ENCODE data around the gene NUP42. TPM values are rescaled to one million over a fixed set of nuclear protein-coding genes. Genes with fewer than 3 reads are reported as not detected.

NUP42 gene
- total RNA-seq, 1 experiment from 2014 or later = 38.6 TPM

DNA sequence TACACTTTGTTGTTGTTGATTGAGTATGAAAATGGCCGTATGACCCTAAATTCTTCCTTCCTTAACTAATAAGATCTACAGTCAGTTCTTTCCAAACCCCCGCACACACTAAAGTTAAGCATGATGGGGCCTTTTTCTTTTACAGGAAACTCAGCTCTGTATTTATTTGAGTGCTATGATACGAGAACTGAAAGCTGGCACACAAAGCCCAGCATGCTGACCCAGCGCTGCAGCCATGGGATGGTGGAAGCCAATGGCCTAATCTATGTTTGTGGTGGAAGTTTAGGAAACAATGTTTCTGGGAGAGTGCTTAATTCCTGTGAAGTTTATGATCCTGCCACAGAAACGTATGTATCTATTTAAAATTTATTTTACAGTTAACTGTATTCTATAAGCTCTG, 14.2 kb upstream of the NUP42 start:
- Histone ChIP-seq H3K4me1 (no peaks in the 10 kb centered on the region), H3K9me3 (no peaks in the 10 kb centered on the region), H3K36me3 (ENCODE audit: control insufficient read depth, insufficient read depth, low read length) (no peaks in the 10 kb centered on the region), H3K4me3 (ENCODE audit: low read depth, low read length) (no peak overlapping the region), H3K27me3 (replicated peaks; ENCODE audit: control insufficient read depth, insufficient read depth, low read length) (no peaks in the 10 kb centered on the region)
- Mint-ChIP-seq H3K4me1 (ENCODE audit: low read depth, unreplicated experiment) (no peaks in the 10 kb centered on the region), H3K27me3 (ENCODE audit: insufficient read depth, unreplicated experiment) (no peaks in the 10 kb centered on the region), H3K36me3 (ENCODE audit: insufficient read depth, unreplicated experiment) (no peaks in the 10 kb centered on the region), H3K4me3 (ENCODE audit: unreplicated experiment) (no peak overlapping the region), H3K9me3 (ENCODE audit: unreplicated experiment) (no peaks in the 10 kb centered on the region), H3K27ac (ENCODE audit: unreplicated experiment) (no peak overlapping the region)
- DNase-seq = no peak
- POLR2A ChIA-PET = no interaction called here
- no TSS peak for BruUV-seq (replicated peaks)
- CTCF ChIA-PET = no interaction called here
- TF ChIP-seq, protein P1, sequence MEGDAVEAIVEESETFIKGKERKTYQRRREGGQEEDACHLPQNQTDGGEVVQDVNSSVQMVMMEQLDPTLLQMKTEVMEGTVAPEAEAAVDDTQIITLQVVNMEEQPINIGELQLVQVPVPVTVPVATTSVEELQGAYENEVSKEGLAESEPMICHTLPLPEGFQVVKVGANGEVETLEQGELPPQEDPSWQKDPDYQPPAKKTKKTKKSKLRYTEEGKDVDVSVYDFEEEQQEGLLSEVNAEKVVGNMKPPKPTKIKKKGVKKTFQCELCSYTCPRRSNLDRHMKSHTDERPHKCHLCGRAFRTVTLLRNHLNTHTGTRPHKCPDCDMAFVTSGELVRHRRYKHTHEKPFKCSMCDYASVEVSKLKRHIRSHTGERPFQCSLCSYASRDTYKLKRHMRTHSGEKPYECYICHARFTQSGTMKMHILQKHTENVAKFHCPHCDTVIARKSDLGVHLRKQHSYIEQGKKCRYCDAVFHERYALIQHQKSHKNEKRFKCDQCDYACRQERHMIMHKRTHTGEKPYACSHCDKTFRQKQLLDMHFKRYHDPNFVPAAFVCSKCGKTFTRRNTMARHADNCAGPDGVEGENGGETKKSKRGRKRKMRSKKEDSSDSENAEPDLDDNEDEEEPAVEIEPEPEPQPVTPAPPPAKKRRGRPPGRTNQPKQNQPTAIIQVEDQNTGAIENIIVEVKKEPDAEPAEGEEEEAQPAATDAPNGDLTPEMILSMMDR (IDR thresholded peaks at IDR 0.05; ENCODE audit: insufficient read depth in 1 of 2, low read depth in 1 of 2, low read length in 1 of 2, severe bottlenecking in 1 of 2, unreplicated experiment in 1 of 2) = no peak
- intact Hi-C loops (cut with micrococcal nuclease; ENCODE audit: unreplicated experiment) = no loop called here

DNA sequence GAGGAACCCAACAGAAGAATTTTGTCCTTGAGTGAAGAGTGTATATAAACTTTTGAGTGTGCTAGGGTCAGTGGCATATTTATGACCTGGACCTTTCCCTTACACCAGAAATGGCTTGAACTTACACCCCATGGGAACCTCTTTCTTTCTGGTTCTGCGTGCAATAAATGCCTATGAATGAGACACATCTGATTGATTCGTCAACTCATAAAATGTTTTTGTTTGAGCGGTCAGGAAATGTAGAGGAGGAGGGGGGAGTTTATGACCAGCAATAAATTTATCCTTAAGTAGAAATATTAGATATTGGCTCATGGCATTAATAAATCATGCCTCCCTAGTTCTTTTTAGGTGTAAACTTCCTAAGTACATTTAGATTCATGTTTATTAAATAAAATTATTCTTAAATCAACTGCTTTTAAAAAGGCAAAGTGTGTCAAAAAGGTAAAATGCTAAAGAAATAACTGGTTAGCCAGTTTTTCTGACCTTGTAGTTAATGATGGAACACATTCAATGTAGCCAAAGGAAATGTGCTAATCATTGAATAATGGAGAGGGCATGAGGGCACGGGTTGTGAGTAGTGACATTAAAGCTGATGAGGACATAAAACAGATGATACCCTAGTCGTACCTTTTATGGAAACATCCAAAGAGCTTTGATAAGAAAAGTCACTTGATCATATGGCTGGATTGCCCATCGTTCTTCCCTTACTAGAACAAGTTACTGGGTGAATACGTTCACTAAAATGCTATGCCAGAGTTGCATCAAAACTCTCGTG, 13.6 kb upstream of the NUP42 start:
- ChIA-PET CTCF (no interaction called here), POLR2A (no interaction called here)
- no peaks in the 10 kb centered on the region for H3K27me3 Mint-ChIP-seq (ENCODE audit: insufficient read depth, unreplicated experiment)
- intact Hi-C loops (cut with micrococcal nuclease; ENCODE audit: unreplicated experiment) = no loop called here
- BruUV-seq (replicated peaks) = no TSS peak
- no peak for DNase-seq
- H3K4me1 Mint-ChIP-seq (ENCODE audit: low read depth, unreplicated experiment) = no peaks in the 10 kb centered on the region
- Histone ChIP-seq H3K27me3 (replicated peaks; ENCODE audit: control insufficient read depth, insufficient read depth, low read length) (no peaks in the 10 kb centered on the region), H3K9me3 (no peaks in the 10 kb centered on the region), H3K36me3 (ENCODE audit: control insufficient read depth, insufficient read depth, low read length) (no peaks in the 10 kb centered on the region), H3K4me1 (no peaks in the 10 kb centered on the region), H3K4me3 (ENCODE audit: low read depth, low read length) (no peak overlapping the region)
- no peaks in the 10 kb centered on the region for H3K36me3 Mint-ChIP-seq (ENCODE audit: insufficient read depth, unreplicated experiment)
- no peak overlapping the region for H3K27ac Mint-ChIP-seq (ENCODE audit: unreplicated experiment)
- TF ChIP-seq, protein P1 (IDR thresholded peaks at IDR 0.05; ENCODE audit: insufficient read depth in 1 of 2, low read depth in 1 of 2, low read length in 1 of 2, severe bottlenecking in 1 of 2, unreplicated experiment in 1 of 2) = no peak
- H3K4me3 Mint-ChIP-seq (ENCODE audit: unreplicated experiment) = no peak overlapping the region
- no peaks in the 10 kb centered on the region for H3K9me3 Mint-ChIP-seq (ENCODE audit: unreplicated experiment)

DNA sequence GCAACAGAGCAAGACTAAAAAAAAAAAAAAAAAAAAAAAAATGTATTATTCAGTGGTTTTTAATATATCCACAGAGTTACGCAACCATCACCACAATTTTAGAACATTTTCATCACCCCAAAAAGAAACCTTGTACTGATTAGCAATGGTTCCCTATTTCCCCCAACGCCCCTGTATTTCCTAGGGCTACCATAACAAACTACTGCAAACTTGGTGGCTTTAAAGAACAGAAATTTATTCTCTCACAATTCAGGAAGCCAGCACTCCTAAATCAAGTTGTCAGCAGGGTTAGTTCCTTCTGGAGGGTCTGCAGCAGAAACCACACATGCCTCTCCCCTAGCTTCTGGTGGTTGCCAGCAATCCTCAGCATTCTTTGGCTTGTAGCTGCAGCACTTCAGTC, 5.9 kb upstream of the NUP42 start:
- ChIA-PET CTCF (no interaction called here), POLR2A (interaction anchor here (0.7 kb wide), 1 partner anchor 13 kb away, joined by 6 read pairs; no protein-coding TSS in a partner anchor)
- Histone ChIP-seq H3K9me3 (no peaks in the 10 kb centered on the region), H3K4me1 (0 out of 2 replicates have a peak, but pooled peaks cover 7% of the 10 kb centered on the region), H3K27me3 (replicated peaks; ENCODE audit: control insufficient read depth, insufficient read depth, low read length) (no peaks in the 10 kb centered on the region; the same call in 1 of the 2 replicates), H3K4me3 (ENCODE audit: low read depth, low read length) (no peak overlapping the region), H3K36me3 (ENCODE audit: control insufficient read depth, insufficient read depth, low read length) (no peaks in the 10 kb centered on the region)
- Mint-ChIP-seq H3K9me3 (ENCODE audit: unreplicated experiment) (no peaks in the 10 kb centered on the region), H3K27ac (ENCODE audit: unreplicated experiment) (no peak overlapping the region), H3K27me3 (ENCODE audit: insufficient read depth, unreplicated experiment) (no peaks in the 10 kb centered on the region), H3K4me3 (ENCODE audit: unreplicated experiment) (no peak overlapping the region), H3K4me1 (ENCODE audit: low read depth, unreplicated experiment) (no peaks in the 10 kb centered on the region), H3K36me3 (ENCODE audit: insufficient read depth, unreplicated experiment) (no peaks in the 10 kb centered on the region)
- intact Hi-C loops (cut with micrococcal nuclease; ENCODE audit: unreplicated experiment) = no loop called here
- no peak for DNase-seq
- TF ChIP-seq, protein P1 (IDR thresholded peaks at IDR 0.05; ENCODE audit: insufficient read depth in 1 of 2, low read depth in 1 of 2, low read length in 1 of 2, severe bottlenecking in 1 of 2, unreplicated experiment in 1 of 2) = no peak
- BruUV-seq (replicated peaks) = no TSS peak
